CD4-positive, alpha-beta T cell (primary cell): ENCODE data around the gene SYNE1. TPM values are rescaled to one million over a fixed set of nuclear protein-coding genes. Genes with fewer than 3 reads are reported as not detected.
A peak's percentile ranks its signal among the peaks of the same experiment; 100 is the strongest.
"Not testable (repeated sequence)": the region's sequence is repeated elsewhere in the genome, so short reads cannot be mapped to it uniquely, and the experiment has no call there.

Source experiments
- ATAC-seq: fragments of 200-7000 bp; cut with Tn5 transposase; one replicate; pipeline ENCODE4 v1.10.0; 2022; ENCODE audit warnings: mild to moderate bottlenecking; ENCODE audit not compliant: poor library complexity
- CTCF ChIA-PET: fragments of 350-600 bp; sonication (Branson Sonifier 250); formaldehyde crosslinking; loops from one replicate; lab custom pipeline; 2021; ENCODE audit warnings: antibody characterized with exemption, inconsistent platforms; lab: Charles Lee
- POLR2A ChIA-PET: fragments of 350-600 bp; sonication (Branson Sonifier 250); formaldehyde crosslinking; loops from one replicate; lab custom pipeline; 2021; ENCODE audit warnings: antibody characterized with exemption, inconsistent platforms; lab: Charles Lee
- DNase-seq, 14 experiments: peaks; one replicate each; pipeline ENCODE4 v3.0.0-alpha.2; 2013 to 2020; ENCODE audit warnings: mixed read lengths in 2 of 14
- H3K27ac ChIP-seq, 2 donors: one replicate each; pipeline versions ENCODE4 v1.5.1 to v1.7.0; 2013; ENCODE audit warnings: low read length in 2 of 2, low read depth in 1 of 2, mild to moderate bottlenecking in 1 of 2
- H3K27me3 ChIP-seq, 2 experiments: 1 replicate in 1 of 2; 2 replicates in 1 of 2; pipeline versions ENCODE4 v1.6.1 to v1.7.0; 2013; ENCODE audit warnings: low read length in 2 of 2, control low read depth in 1 of 2, mild to moderate bottlenecking in 1 of 2, moderate library complexity in 1 of 2; ENCODE audit not compliant: insufficient read depth in 2 of 2, control insufficient read depth in 1 of 2
- H3K36me3 ChIP-seq: one replicate; pipeline ENCODE4 v1.6.1; 2013; ENCODE audit warnings: low read length, control low read depth; ENCODE audit not compliant: insufficient read depth
- H3K4me1 ChIP-seq: one replicate; pipeline ENCODE4 v1.6.1; 2013; ENCODE audit warnings: low read length, control low read depth; ENCODE audit not compliant: insufficient read depth
- H3K4me3 ChIP-seq: one replicate; pipeline ENCODE4 v1.5.1; 2013; ENCODE audit warnings: mild to moderate bottlenecking, low read length, moderate library complexity
- H3K9me3 ChIP-seq, 2 experiments: 1 replicate in 1 of 2; 2 replicates in 1 of 2; pipeline versions ENCODE4 v1.6.1 to v1.7.0; 2013; ENCODE audit warnings: low read length in 2 of 2, mild to moderate bottlenecking in 2 of 2, control low read depth in 1 of 2, moderate library complexity in 1 of 2; ENCODE audit not compliant: control insufficient read depth in 1 of 2, insufficient read depth in 1 of 2
- H3K27ac Mint-ChIP-seq: one replicate; pipeline ENCODE4 v1.8.0; 2020; ENCODE audit warnings: mixed read lengths
- H3K27me3 Mint-ChIP-seq: one replicate; pipeline ENCODE4 v1.8.0; 2021; ENCODE audit warnings: mixed read lengths
- H3K36me3 Mint-ChIP-seq: one replicate; pipeline ENCODE4 v1.8.0; 2021; ENCODE audit warnings: low read depth, mixed read lengths
- H3K4me1 Mint-ChIP-seq: one replicate; pipeline ENCODE4 v1.8.0; 2021; ENCODE audit warnings: low read depth, mixed read lengths
- H3K4me3 Mint-ChIP-seq: one replicate; pipeline ENCODE4 v1.8.0; 2020; ENCODE audit warnings: mild to moderate bottlenecking, mixed read lengths
- H3K9me3 Mint-ChIP-seq: one replicate; pipeline ENCODE4 v1.8.0; 2020; ENCODE audit warnings: mixed read lengths
- intact Hi-C, 2 experiments: fragments of 100-400 bp; cut with DNase I in 1 of 2; cut with micrococcal nuclease in 1 of 2; formaldehyde crosslinking; loops; one replicate each; pipeline versions ENCODE4 v1.15.1 to v1.9.0; 2023 to 2025; cut with DNase I, micrococcal nuclease
- polyA plus RNA-seq, 2 donors: library from polyadenylated mRNA; unstranded; fragments of 120-200 nt; gene quantifications; one replicate each; pipeline ENCODE4 v1.2.1, GENCODE V29; 2013
- total RNA-seq, 174 experiments: library from RNA in 2 of 174; stranded (reverse) in 2 of 174; gene quantifications; one replicate each; pipeline ENCODE4 v1.2.3 and lab custom pipeline; 2021 to 2026
- TF ChIP-seq, protein P1 (sequence below): fragments of 200-600 bp; IDR thresholded peaks from one replicate; pipeline ENCODE4 v1.8.0; 2022; ENCODE audit warnings: antibody characterized with exemption, mild to moderate bottlenecking

The SYNE1 gene, protein sequence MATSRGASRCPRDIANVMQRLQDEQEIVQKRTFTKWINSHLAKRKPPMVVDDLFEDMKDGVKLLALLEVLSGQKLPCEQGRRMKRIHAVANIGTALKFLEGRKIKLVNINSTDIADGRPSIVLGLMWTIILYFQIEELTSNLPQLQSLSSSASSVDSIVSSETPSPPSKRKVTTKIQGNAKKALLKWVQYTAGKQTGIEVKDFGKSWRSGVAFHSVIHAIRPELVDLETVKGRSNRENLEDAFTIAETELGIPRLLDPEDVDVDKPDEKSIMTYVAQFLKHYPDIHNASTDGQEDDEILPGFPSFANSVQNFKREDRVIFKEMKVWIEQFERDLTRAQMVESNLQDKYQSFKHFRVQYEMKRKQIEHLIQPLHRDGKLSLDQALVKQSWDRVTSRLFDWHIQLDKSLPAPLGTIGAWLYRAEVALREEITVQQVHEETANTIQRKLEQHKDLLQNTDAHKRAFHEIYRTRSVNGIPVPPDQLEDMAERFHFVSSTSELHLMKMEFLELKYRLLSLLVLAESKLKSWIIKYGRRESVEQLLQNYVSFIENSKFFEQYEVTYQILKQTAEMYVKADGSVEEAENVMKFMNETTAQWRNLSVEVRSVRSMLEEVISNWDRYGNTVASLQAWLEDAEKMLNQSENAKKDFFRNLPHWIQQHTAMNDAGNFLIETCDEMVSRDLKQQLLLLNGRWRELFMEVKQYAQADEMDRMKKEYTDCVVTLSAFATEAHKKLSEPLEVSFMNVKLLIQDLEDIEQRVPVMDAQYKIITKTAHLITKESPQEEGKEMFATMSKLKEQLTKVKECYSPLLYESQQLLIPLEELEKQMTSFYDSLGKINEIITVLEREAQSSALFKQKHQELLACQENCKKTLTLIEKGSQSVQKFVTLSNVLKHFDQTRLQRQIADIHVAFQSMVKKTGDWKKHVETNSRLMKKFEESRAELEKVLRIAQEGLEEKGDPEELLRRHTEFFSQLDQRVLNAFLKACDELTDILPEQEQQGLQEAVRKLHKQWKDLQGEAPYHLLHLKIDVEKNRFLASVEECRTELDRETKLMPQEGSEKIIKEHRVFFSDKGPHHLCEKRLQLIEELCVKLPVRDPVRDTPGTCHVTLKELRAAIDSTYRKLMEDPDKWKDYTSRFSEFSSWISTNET (N-terminal part only)
- total RNA-seq: 100 to 1,000 TPM in 1 of 2 experiments, 10 to 100 TPM in 1; 94.9 to 108 TPM
- polyA plus RNA-seq (2013, experiment 1 of 2): 106 TPM
- polyA plus RNA-seq (2013, experiment 2 of 2): 124 TPM
- 19.3 to 606 (median 281) reads per million in 172 experiments for total RNA-seq (lab: John Stamatoyannopoulos, UW)

DNA sequence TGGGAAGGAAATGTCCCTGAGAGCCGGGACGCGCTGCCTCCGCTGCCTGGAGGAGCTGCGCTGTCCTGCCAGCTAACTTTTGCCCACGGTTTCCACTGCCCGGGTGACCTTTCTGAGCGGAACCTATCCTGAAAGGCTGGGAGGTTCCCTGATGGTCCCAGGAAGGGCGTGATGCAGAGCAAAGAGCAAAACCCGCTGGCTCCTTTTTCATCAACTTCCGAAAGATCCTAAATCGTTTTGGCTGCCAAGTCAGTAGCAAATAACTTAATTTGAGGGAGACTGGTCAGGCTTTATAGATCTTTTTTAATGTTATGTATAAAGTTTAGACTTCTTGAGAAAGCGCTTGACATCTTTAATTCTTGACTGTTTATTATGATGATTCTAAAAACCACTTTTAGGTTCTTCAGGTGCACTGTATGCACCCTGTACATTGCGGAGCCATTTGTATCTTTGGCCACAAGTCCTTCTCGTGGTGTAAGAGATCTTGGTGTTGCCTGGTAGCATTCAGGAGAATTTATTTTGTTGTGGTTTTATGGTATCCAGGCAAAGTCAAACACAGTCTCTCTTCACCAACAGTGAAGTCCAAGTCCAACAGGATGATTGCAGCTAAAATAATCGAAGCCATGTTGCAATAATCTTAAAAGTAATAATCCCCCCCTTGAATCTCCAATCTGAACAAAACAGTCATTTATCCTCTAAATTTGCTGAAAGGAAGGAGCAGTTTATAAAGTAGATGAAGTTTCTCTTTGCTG, at the start of gene SYNE1:
Gene SYNE1, minus strand, starts transcription at position 67 of the 752 bp plus-strand sequence. CDS start 9,031 bp downstream, outside the sequence.
- no peak within 1 kb of the TSS for H3K27ac Mint-ChIP-seq
- TF ChIP-seq, protein P1, sequence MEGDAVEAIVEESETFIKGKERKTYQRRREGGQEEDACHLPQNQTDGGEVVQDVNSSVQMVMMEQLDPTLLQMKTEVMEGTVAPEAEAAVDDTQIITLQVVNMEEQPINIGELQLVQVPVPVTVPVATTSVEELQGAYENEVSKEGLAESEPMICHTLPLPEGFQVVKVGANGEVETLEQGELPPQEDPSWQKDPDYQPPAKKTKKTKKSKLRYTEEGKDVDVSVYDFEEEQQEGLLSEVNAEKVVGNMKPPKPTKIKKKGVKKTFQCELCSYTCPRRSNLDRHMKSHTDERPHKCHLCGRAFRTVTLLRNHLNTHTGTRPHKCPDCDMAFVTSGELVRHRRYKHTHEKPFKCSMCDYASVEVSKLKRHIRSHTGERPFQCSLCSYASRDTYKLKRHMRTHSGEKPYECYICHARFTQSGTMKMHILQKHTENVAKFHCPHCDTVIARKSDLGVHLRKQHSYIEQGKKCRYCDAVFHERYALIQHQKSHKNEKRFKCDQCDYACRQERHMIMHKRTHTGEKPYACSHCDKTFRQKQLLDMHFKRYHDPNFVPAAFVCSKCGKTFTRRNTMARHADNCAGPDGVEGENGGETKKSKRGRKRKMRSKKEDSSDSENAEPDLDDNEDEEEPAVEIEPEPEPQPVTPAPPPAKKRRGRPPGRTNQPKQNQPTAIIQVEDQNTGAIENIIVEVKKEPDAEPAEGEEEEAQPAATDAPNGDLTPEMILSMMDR: no peak
- no peaks in the 10 kb centered on the region for H3K9me3 Mint-ChIP-seq
- ATAC-seq (no peak), DNase-seq (no peak)
- Histone ChIP-seq H3K36me3 (no peaks in the 10 kb centered on the region), H3K27me3 (peaks cover 11 to 33% of the 10 kb centered on the region in 2 experiments), H3K9me3 (no peaks in the 10 kb centered on the region), H3K4me1 (peaks cover 3% of the 10 kb centered on the region), H3K27ac (no peak within 1 kb of the TSS), H3K4me3 (peak within 1 kb of the TSS; percentile 45)
- H3K36me3 Mint-ChIP-seq: no peaks in the 10 kb centered on the region
- peaks cover 12% of the 10 kb centered on the region for H3K4me1 Mint-ChIP-seq
- POLR2A ChIA-PET: no interaction called here
- H3K4me3 Mint-ChIP-seq: peak within 1 kb of the TSS; percentile 22
- peaks cover 63% of the 10 kb centered on the region for H3K27me3 Mint-ChIP-seq
- intact Hi-C loops: no loop called here
- CTCF ChIA-PET: no interaction called here

DNA sequence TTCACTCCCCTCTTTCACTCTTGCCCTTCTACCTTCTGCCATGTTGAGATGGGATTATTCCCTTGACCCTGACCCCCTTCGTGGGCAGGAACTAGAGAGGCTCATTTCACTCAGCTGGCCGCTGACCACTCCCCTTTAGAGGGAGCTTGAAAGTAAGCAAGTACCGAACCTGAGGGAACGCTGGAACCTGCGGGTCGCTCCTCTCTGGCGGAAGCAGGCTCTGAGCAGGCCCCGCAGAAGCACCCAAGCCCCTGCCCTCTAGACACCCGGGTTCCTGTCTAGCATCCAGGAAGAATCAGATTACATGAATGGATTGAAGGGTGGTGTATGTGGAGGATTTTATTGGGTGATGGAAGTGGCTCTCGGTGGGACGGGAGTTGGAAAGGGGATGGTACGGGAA, 48.7 kb upstream of the SYNE1 start:
- intact Hi-C loops: no loop called here
- Histone ChIP-seq H3K27ac (no peak overlapping the region), H3K4me3 (no peak overlapping the region), H3K36me3 (no peaks in the 10 kb centered on the region), H3K4me1 (no peaks in the 10 kb centered on the region), H3K27me3 (no peaks in the 10 kb centered on the region), H3K9me3 (no peaks in the 10 kb centered on the region)
- Mint-ChIP-seq H3K4me1 (no peaks in the 10 kb centered on the region), H3K36me3 (no peaks in the 10 kb centered on the region), H3K9me3 (no peaks in the 10 kb centered on the region), H3K4me3 (no peak overlapping the region), H3K27me3 (no peaks in the 10 kb centered on the region), H3K27ac (no peak overlapping the region)
- CTCF ChIA-PET: interaction anchor here (0.6 kb wide), 1 partner anchor 860 kb away, joined by 3 read pairs; no protein-coding TSS in a partner anchor
- ATAC-seq (no peak), DNase-seq (no peak)
- TF ChIP-seq, protein P1: no peak
- POLR2A ChIA-PET: no interaction called here

DNA sequence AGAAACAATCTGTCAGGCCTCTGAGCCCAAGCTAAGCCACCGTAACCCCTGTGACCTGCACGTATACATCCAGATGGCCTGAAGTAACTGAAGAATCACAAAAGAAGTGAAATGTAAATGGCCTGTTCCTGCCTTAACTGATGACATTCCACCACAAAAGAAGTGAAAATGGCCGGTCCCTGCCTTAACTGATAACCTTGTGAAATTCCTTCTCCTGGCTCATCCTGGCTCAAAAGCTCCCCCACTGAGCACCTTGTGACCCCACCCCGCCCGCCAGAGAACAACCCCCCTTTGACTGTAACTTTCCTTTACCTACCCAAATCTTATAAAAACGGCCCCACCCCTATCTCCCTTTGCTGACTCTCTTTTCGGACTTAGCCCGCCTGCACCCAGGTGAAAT, 45.8 kb upstream of the SYNE1 start:
- CTCF ChIA-PET, intact Hi-C loops, DNase-seq, H3K27ac Mint-ChIP-seq, H3K9me3 Mint-ChIP-seq, POLR2A ChIA-PET, H3K36me3 Mint-ChIP-seq, H3K4me1 ChIP-seq, H3K4me3 ChIP-seq, H3K36me3 ChIP-seq, H3K27me3 ChIP-seq, ATAC-seq, H3K27ac ChIP-seq, H3K27me3 Mint-ChIP-seq, H3K9me3 ChIP-seq, H3K4me3 Mint-ChIP-seq, H3K4me1 Mint-ChIP-seq: not testable (repeated sequence)
